Cardiac muscle cell (in vitro differentiated cells and primary cell): ENCODE measurements around the gene ADAMTS6. TPM values are rescaled to one million over a fixed set of nuclear protein-coding genes. Genes with fewer than 3 reads are reported as not detected.

ENCODE experiments used
- DNase-seq, 2 donors: peaks; one replicate each; pipeline versions ENCODE4 v3.0.0 to v3.0.0-alpha.2; 2010 to 2017; ENCODE audit warnings: low read depth in 1 of 2, low spot score in 1 of 2
- H3K27ac ChIP-seq: fragments of 200-600 bp; sonication (generic); 2 replicates; pipeline ENCODE4 v1.5.1; 2016
- H3K27me3 ChIP-seq: fragments of 200-600 bp; sonication (generic); 2 replicates; pipeline ENCODE4 v1.6.0; 2016; ENCODE audit warnings: control low read depth
- H3K36me3 ChIP-seq: fragments of 200-600 bp; sonication (generic); 2 replicates; pipeline ENCODE4 v1.5.1; 2016; ENCODE audit warnings: control low read depth
- H3K4me1 ChIP-seq: fragments of 200-600 bp; sonication (generic); 2 replicates; pipeline ENCODE4 v1.8.1; 2017; ENCODE audit warnings: low read depth, mild to moderate bottlenecking, mixed run types
- H3K4me3 ChIP-seq: fragments of 200-600 bp; sonication (generic); 2 replicates; pipeline ENCODE4 v1.5.1; 2016; ENCODE audit warnings: mild to moderate bottlenecking
- H3K9me3 ChIP-seq: fragments of 200-600 bp; sonication (generic); 2 replicates; pipeline ENCODE4 v1.5.1; 2017; ENCODE audit warnings: low read depth, mild to moderate bottlenecking, control low read depth
- CTCF ChIP-seq: IDR thresholded peaks from 2 replicates; pipeline ENCODE4 v1.5.1; 2012; ENCODE audit warnings: low read depth, mild to moderate bottlenecking, low read length
- polyA plus RNA-seq: library from polyadenylated mRNA; unstranded; fragments of >200 nt; fragmentation: Nextera tagmentation; extraction: Ambion mirVana; gene quantifications from 2 replicates; pipeline ENCODE4 v1.2.1, GENCODE V29; 2016
- total RNA-seq: library from RNA; depleted of rRNA; stranded (reverse); fragments of >200 nt; gene quantifications from 2 replicates; pipeline ENCODE4 v1.2.3, GENCODE V29; 2016

ADAMTS6 gene
- total and polyA plus RNA-seq, 2 experiments from 2014 or later = 3.3 to 21.2 TPM

GRCh38 chr5:65366655-65367054 is 115.1 kb downstream of the ADAMTS6 start:
- DNase-seq = no peak
- no peaks in the 10 kb centered on the region for H3K36me3 ChIP-seq
- H3K4me1 ChIP-seq = peaks cover 4% of the 10 kb centered on the region
- no peaks in the 10 kb centered on the region for H3K27me3 ChIP-seq
- H3K4me3 ChIP-seq = no peak overlapping the region
- H3K27ac ChIP-seq = no peak overlapping the region
- H3K9me3 ChIP-seq = no peaks in the 10 kb centered on the region
- no peak for TF ChIP-seq CTCF

- Histone ChIP-seq H3K36me3 (no peaks in the 10 kb centered on the region), H3K27ac (no peak overlapping the region), H3K9me3 (no peaks in the 10 kb centered on the region), H3K4me1 (peaks cover 4% of the 10 kb centered on the region), H3K4me3 (no peak overlapping the region), H3K27me3 (no peaks in the 10 kb centered on the region)
- TF ChIP-seq CTCF = no peak
- peak in 1 of 2 donors; percentile 34 for DNase-seq
Observed at GRCh38 chr5:65364907-65365306, 116.8 kb downstream of the ADAMTS6 start.

- Histone ChIP-seq H3K27ac (no peak overlapping the region), H3K27me3 (no peaks in the 10 kb centered on the region), H3K4me3 (no peak overlapping the region), H3K4me1 (peaks cover 4% of the 10 kb centered on the region), H3K9me3 (no peaks in the 10 kb centered on the region), H3K36me3 (no peaks in the 10 kb centered on the region)
- DNase-seq = no peak
- no peak for TF ChIP-seq CTCF
Observed at GRCh38 chr5:65363499-65363898, 118.2 kb downstream of the ADAMTS6 start.

GRCh38 chr5:65359981-65360380 is 121.7 kb downstream of the ADAMTS6 start:
- peak in 1 of 2 donors; percentile 14 for DNase-seq
- no peak overlapping the region for H3K4me3 ChIP-seq
- no peaks in the 10 kb centered on the region for H3K27me3 ChIP-seq
- H3K27ac ChIP-seq = no peak overlapping the region
- TF ChIP-seq CTCF = no peak
- no peaks in the 10 kb centered on the region for H3K36me3 ChIP-seq
- peaks cover 4% of the 10 kb centered on the region for H3K4me1 ChIP-seq
- no peaks in the 10 kb centered on the region for H3K9me3 ChIP-seq

- H3K27ac ChIP-seq = no peak overlapping the region
- H3K4me3 ChIP-seq = no peak overlapping the region
- TF ChIP-seq CTCF = no peak
- H3K9me3 ChIP-seq = no peaks in the 10 kb centered on the region
- no peak for DNase-seq
- H3K36me3 ChIP-seq = no peaks in the 10 kb centered on the region
- peaks cover 4% of the 10 kb centered on the region for H3K4me1 ChIP-seq
- H3K27me3 ChIP-seq = no peaks in the 10 kb centered on the region
Observed at GRCh38 chr5:65359569-65359968, 122.2 kb downstream of the ADAMTS6 start.

GRCh38 chr5:65356274-65356673 is 125.4 kb downstream of the ADAMTS6 start:
- Histone ChIP-seq H3K4me1 (no peaks in the 10 kb centered on the region), H3K4me3 (no peak overlapping the region), H3K36me3 (no peaks in the 10 kb centered on the region), H3K27me3 (no peaks in the 10 kb centered on the region), H3K27ac (no peak overlapping the region), H3K9me3 (no peaks in the 10 kb centered on the region)
- DNase-seq = peak in 1 of 2 donors; percentile 18
- no peak for TF ChIP-seq CTCF
